Measurements from ENCODE around the gene CCDC7.
"Not testable (repeated sequence)": the region's sequence is repeated elsewhere in the genome, so short reads cannot be mapped to it uniquely, and the experiment has no call there.

The CCDC7 gene

DNA sequence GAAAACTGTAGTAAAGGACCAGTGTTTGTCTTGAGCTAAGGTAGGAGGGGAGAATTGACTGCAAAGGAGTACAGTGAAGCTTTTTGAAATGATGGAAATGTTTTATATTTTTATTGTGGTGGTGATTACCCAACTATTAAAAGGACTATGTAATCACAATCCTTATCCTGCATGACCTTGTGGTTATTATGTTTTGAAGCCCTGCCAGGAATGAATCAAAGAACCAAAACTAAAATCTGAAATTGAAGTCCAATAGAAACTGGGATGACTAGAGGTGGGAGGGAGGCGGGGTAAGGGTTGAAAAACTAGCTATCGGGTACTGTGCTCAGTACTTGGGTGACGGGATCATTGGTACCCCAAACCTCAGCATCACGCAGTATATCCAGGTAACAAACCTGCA, 8.2 kb downstream of the CCDC7 start:
- no peak for DNase-seq (ENCODE audit: low read depth)

DNA sequence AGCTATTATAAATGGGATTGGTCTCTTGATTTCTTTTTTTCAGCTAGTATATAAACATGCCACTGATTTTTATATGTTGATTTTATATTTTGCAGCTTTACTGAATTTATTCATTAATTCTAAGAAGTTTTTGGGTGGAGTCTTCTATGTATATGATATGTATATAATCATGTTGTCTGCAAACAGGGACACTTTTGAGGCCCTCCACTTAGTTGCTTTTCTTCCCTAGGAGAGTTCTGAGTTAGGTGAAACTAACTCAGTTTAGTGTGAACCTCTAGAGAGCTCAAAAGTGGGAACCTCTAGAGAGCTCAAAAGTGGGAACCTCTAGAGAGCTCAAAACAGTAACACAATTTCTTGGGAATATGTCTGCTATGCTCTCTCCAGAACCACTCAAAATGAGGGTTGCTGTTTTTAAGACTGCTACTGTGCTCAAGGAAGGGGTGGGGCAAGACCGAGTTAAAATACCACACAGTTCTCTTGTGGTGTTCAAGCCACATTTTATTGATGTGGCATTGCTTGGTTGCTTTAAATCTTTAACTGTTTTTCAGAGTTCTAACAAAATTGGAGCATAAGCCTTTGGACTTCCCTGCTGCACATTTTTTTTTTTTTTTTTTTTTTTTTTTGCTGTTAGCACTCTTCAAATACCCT, 13.2 kb downstream of the CCDC7 start:
- peak; percentile 7 for DNase-seq (ENCODE audit: low read depth)

DNA sequence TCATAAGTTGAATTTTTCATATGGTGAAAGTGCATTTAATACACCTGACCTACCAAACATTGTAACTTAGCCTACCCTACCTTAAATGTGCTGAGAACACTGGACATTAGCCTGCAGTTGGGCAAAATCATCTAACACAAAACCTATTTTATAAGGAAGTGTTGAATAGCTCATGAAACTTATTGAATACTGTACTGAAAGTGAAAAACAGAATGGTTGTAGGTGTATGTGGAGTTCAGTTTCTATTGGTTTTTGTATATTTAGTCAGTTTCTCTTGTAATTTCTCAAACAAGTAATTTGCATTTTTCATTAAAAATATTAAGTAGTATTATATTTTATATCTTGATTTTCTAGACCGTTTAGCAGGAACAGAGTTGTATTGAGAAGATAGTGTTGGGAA, 15.3 kb downstream of the CCDC7 start:
- DNase-seq (ENCODE audit: low read depth), result no peak

DNA sequence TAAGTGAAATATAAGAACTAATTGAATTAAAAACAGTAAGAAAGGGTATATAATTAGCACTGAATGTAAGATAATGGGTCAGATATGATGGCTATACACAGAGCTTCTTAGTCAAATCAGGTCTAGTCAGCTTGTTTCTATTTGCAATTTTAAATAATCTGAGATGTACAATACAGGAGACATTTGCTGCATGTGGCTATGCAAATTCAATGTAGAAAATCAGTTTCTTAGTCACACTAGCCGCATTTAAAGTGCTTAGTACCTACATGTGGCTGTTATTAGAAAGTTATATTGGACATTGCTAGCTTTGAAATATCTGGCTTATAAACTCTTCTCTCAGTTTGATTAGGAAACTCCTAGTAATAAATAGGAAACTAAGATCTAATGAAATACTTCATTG, 25.3 kb downstream of the CCDC7 start:
- no peak for DNase-seq (ENCODE audit: low read depth)

DNA sequence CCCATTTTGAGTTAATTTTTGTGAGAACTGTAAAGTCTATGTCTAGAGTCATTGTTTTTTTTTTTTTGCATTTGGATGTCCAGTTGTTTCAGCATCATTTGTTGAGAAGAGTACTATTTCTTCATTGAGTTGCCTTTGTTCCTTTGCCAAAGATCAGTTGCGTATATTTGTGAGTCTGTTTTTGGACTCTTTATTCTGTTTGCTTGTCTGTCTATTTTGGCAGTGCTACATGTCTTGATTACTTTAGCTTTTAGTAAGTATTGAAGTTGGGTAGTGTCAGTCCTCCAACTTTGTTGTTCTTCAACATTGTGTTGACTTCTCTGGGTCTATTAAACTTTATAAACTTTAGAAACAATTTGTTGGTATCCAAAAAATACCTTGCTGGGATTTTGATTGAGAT, 31.6 kb downstream of the CCDC7 start:
- no peak for DNase-seq (ENCODE audit: low read depth)

DNA sequence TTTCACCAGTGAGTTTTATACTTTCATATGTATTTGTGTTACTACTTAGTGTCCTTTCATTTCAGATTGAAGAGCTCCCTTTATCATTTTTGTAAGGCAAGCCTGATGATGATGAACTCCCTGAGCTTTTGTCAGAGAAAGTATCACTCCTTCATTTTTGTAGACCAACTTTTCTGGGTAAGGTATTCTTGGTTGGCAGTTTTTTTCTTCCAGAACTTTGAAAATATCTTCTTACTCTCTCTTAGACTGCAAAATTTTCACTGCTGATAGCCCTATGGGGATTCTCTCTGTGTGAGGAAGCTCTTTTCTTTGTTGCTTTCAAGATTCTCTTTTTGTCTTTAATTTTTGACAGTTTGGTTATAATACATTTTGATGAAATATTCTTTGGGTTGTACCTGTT, 35.7 kb downstream of the CCDC7 start:
- DNase-seq (ENCODE audit: low read depth), result no peak

DNA sequence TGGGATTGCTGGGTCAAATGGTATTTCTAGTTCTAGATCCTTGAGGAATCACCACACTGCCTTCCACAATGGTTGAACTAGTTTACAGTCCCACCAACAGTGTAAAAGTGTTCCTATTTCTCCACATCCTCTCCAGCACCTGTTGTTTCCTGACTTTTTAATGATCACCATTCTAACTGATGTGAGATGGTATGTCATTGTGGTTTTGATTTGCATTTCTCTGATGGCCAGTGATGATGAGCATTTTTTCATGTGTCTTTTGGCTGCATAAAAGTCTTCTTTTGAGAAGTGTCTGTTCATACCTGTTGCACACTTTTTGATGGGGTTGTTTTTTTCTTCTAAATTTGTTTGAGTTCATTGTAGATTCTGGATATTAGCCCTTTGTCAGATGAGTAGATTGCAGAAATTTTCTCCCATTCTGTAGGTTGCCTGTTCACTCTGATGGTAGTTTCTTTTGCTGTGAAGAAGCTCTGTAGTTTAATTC, 37.1 kb downstream of the CCDC7 start:
- not testable (repeated sequence) for DNase-seq (ENCODE audit: low read depth)

DNA sequence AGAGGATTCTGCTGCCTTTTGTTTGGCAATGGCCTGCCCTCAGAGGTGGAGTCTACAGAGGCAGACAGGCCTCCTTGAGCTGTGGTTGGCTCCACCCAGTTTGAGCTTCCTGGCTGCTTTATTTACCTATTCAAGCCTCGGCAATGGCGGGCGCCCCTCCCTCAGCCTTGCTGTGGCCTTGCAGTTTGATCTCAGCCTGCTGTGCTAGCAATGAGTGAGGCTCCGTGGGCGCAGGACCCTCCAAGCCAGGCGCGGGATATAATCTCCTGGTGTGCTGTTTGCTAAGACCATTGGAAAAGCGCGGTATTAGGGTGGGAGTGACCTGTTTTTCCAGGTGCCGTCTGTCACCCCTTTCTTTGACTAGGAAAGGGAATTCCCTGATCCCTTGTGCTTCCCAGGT, 42.1 kb downstream of the CCDC7 start:
- not testable (repeated sequence) for DNase-seq (ENCODE audit: low read depth)

DNA sequence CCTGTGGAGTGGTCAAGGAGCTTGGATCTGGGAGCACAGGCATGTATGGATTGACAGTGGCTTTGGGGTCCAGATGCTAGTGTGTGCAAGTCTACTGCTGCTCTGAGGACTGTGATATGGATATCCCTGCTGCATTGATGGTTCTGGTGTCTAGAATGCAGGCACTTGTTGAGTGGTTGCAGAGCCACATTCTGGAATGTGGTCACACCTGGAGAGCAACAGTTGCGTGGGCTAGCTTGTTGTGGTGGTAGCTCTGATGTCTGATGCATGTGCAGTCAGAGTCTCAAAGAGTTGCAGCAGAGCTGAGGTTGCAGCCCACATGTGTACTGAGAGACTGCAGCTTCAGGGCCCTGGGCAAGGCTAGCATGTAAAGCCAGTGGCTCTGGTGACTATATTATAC, 43.2 kb downstream of the CCDC7 start:
- DNase-seq (ENCODE audit: low read depth), result no peak

DNA sequence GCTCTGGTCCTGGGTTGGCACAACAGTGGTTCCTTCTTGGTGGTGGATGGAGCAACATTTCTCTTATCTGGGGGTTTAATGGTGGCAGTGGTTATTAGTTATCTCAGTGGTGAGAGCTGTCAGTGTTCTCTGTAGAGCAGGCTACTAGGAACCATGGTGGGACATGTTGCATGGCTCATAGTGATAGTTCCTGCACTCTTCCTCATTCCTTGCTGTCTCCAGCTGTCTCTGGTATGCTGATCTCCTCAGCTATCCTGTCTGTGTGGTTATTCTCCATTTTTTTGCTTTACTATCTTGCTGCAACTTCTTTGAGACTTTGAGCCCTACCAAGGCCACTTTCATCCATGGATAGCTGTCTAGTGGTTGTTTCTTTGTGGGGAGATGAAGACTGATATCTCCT, 44.0 kb downstream of the CCDC7 start:
- DNase-seq (ENCODE audit: low read depth), result no peak

DNA sequence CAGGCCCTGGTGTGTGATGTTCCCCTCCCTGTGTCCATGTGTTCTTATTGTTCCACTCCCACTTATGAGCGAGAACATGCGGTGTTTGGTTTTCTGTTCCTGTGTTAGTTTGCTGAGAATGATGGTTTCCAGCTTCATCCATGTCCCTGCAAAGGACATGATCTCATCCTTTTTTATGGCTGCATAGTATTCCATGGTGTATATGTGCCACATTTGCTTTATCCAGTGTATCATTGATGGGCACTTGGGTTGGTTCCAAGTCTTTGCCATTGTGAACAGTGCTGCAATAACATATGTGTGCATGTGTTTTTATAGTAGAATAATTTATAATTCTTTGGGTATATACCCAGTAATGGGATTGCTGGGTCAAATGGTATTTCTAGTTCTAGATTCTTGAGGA, 48.6 kb downstream of the CCDC7 start:
- DNase-seq (ENCODE audit: low read depth), result not testable (repeated sequence)

DNA sequence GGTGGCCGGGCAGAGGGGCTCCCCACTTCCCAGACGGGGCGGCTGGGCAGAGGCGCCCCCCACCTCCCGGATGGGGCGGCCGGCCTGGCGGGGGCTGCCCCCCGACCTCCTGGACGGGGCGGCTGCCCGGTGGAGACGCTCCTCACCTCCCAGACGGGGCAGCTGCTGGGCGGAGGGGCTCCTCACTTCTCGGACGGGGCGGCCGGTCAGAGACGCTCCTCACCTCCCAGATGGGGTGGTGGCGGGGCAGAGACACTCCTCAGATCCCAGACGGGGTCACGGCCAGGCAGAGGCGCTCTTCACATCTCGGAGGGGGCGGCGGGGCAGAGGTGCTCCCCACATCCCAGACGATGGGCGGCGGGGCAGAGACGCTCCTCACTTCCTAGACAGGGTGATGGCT, 54.2 kb downstream of the CCDC7 start:
- DNase-seq (ENCODE audit: low read depth), result not testable (repeated sequence)

DNA sequence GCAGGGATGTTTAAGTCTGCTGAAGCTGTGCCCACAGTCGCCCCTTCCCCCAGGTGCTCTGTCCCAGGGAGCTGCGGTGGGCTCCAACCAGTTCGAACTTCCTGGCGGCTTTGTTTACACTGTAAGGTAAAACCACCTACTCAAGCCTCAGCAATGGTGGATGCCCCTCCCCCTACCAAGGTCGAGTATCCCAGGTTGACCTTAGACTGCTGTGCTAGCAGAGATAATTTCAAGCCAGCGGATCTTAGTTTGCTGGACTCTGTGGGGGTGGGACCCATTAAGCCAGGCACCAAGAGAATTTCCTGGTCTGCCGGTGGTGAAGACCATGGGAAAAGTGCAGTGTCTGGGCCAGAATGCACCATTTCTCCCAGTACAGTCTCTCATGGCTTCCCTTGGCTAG, 56.0 kb downstream of the CCDC7 start:
- no peak for DNase-seq (ENCODE audit: low read depth)

DNA sequence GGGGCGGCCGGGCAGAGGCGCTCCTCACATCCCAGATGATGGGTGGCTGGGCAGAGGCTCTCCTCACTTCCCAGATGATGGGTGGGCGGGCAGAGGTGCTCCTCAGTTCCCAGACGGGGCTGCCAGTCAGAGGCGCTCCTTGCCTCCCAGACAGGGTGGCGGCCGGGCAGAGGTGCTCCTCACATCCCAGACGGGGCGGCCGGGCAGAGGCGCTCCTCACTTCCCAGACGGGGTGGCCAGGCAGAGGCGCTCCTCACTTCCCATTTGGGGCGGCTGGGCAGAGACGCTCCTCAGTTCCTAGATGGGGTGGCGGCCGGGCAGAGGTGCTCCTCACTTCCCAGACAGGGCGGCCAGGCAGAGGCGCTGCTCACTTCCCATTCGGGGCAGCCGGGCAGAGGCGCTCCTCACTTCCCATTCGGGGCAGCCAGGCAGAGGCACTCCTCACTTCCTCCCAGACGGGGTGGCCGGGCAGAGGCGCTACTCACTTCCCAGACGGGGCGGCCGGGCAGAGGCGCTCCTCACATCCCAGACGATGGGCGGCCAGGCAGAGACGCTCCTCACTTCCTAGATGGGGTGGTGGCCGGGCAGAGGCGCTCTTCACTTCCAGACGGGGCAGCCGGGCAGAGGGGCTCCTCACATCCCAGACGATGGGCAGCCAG, 60.0 kb downstream of the CCDC7 start:
- DNase-seq (ENCODE audit: low read depth), result not testable (repeated sequence)

DNA sequence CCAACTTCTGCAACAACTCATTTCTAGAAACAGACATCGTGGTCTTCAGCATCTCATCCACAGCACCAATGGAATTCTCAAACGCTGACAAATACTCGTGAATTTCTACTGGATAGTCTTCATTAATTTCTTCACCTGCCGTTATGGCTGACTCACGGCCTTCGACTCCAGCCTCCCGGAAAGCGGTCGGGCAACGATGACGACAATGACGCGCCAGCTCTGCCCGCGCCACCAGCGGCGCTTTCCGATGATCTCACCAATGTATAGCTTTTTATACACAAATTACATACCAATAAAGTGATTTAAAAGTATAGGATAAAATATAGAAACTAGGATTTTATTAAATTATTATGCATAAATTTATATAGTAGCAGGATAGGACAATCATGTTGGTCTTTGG, 65.7 kb downstream of the CCDC7 start:
- DNase-seq (ENCODE audit: low read depth), result no peak

DNA sequence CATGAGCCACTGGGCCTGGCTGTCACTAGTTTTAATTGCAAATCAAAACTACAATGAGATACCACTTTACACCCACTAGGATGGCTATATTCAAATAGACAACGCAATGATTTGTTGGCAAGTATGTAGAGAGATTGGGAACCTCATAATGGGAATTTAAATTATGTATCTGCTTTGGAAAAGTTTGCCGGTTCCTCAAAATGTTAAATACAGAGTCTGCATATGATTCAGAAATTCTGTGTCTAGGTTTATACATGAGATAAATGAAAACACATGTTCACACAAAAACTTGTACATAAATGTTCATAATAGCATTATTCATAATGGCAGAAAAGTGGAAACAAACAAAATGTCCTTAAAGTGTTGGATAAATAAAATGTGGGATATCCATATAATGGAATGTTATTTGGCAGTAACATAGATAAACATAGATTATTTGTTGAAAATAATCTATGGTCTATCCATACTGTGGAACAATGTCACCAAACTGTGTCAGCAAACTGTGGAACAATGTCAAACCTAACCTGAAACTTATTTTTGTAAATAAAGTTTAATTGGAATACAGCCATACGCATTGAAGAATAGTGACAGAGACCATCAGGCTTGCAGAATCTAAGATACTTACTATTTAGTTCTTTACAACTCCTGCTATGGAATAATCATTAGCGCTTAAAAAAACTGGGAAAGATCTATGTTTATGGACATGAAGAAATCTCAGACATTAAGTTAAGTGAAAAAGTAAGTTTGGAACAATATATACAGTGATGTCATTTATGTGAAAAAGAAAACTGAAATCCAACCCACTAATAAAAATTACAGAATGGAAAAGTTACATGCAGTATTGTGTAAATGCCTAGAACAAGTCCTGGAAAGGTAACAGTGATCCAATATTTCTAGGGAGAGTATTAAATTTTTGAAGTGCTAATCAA, 70.9 kb downstream of the CCDC7 start:
- DNase-seq (ENCODE audit: low read depth), result no peak

DNA sequence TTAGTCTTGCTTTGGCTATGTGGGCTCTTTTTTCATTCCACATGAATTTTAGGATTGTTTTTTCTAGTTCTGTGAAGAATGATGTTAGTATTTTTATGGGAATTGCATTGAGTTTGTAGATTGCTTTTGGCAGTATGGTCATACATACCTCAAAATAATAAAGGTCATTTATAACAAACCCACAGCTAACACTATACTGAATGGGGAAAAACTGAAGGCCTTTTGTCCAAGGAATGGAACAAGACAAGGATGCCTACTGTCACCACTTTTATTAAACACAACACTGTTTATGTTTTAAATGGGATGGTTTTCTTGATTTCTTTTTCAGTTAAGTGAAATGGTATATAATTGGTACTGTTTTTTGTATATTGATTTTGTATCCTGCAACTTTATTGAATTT, 84.3 kb downstream of the CCDC7 start:
- DNase-seq (ENCODE audit: low read depth), result no peak

DNA sequence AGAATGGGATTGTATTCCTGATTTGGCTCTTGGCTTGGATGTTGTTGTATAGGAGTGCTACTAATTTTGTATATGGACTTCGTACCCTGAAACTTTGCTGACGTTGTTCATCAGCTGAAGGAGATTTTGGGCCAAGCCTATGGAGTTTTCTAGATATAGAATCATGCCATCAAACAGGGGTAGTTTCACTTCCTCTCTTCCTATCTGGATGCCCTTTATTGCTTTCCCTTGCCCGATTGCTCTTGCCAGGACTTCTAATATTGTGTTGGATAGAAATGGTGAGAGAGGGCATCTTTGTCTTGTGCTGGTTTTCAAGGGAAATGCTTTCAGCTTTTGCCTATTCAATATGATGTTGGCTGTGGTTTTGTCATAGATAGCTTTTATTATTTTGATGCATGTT, 92.3 kb downstream of the CCDC7 start:
- DNase-seq (ENCODE audit: low read depth), result no peak

DNA sequence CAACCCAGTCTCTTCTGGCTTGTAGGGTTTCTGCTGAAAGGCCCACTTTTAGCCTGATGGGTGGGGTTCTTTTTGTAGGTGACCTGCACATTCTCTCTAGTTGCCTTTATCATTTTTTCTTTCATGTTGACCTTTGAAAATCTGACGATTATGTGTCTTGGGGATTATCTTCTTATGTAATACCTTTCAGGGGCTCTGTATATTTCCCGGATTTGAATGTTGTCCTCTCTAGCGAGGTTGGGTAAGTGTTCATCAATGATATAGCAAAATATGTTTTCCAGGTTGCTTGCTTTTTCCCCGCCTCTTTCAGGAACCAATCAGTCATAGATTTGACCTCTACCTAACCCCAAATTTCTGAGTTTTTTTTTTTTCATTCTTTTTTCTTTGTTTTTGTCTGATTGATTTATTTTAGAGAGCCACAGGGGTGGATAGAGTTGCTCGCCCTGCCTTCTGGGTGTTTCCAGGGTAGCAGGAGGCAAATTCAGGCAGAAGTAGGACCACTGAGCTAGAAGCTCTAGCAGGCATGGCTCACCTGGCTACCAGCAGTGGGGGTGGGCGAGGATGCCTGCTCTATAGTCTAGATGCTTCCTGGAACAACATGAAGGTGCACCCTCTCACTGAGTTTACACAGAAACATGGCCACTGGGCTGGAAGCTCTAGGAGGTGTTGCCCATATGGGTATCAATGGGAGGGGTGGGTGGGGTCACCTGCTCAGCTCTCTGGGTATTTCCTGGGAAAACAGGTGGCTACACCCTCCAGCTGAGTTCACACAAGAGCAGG, 94.9 kb downstream of the CCDC7 start:
- no peak for DNase-seq (ENCODE audit: low read depth)

DNA sequence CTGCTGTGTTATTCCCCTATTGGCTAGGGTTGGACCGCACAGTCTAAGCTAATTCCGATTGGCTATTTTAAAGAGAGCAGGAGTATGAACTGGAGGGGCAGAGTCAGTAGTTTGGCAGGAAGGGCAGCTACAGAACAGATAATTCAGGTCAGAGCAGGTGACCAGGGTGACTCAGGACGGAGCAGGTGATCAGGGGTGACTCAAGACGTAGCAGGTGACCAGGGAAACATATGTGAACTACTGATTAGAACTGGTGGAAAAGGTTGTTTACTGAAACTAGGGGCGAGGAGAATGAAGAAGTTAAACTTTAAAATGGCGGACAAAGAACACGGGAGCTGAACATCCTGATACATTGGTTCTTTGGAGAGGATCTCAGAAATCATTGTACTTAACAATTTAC, 102.3 kb downstream of the CCDC7 start:
- no peak for DNase-seq (ENCODE audit: low read depth)

DNA sequence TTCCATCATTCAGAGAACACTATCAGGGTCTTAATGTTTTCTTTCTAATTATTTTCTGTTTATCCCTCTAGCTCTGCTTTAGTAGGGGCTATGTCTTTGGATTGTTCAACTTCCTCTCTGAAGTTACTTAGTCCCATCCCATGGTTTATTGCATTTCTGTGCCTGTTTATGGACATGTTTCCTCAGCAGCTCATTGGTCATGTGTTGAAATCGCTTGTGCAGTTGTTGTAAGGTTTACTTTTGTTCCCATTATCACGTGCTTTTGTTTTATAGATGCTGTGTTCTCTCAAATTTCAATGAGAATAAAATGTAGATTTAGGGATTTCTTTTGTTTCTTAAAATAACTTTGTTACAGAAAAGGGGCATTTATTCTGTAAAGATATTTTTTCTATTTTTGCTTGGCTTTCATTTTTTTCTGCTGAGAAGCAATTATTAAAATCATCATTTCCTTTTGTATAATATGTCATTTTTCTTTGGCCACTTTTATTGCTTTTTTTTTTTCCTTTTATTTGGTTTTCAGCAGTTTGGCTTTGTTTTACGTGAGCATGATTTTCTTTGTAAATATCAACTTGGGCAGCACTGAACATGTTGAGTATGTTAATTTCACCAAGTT, 110.9 kb downstream of the CCDC7 start:
- DNase-seq (ENCODE audit: low read depth), result no peak

DNA sequence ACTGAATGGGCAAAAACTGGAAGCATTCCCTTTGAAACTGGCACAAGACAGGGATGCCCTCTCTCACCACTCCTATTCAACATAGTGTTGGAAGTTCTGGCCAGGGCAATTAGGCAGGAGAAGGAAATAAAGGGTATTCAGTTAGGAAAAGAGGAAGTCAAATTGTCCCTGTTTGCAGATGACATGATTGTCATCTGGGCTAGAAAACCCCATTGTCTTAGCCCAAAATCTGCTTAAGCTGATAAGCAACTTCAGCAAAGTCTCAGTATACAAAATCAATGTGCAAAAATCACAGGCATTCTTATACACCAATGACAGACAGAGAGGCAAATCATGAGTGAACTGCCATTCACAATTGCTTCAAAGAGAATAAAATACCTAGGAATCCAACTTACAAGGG, 116.8 kb downstream of the CCDC7 start:
- not testable (repeated sequence) for DNase-seq (ENCODE audit: low read depth)

Data from activated T-cell treated with anti-CD3 and anti-CD28 coated beads for 1 hour (primary cell).